HT1080 (cell line): Measurements from ENCODE around the gene ACTL9. TPM values are rescaled to one million over a fixed set of nuclear protein-coding genes. Genes with fewer than 3 reads are reported as not detected.

Experiments
- total RNA-seq: library from RNA; depleted of rRNA; stranded (reverse); fragments of >200 nt; shearing (Covaris generic); gene quantifications from 2 replicates; pipeline ENCODE4 v1.2.3, GENCODE V29; 2014; rRNA removed

Gene ACTL9
- total RNA-seq, 1 experiment from 2014 or later = not detected

Other genes with a start within 250 kb of the ACTL9 start
- gene PRAM1, start 196.2 kb downstream of the ACTL9 start, total RNA-seq = not detected in 2 replicates
- gene ZNF414, start 184.6 kb downstream of the ACTL9 start, total RNA-seq = 4.1 and 8.5 TPM in 2 replicates
- not detected in 2 replicates for gene MYO1F, start 121.4 kb downstream of the ACTL9 start, total RNA-seq
- gene ADAMTS10, start 88.1 kb downstream of the ACTL9 start, total RNA-seq = not detected in 2 replicates
- not detected in 2 replicates for gene NFILZ, start 68.2 kb downstream of the ACTL9 start, total RNA-seq
- gene OR2Z1, start 22.8 kb upstream of the ACTL9 start, total RNA-seq = not detected in 2 replicates
- 0.11 and 0.13 TPM in 2 replicates for gene ZNF558, start 133.5 kb upstream of the ACTL9 start, total RNA-seq
- not detected in 2 replicates for gene MBD3L1, start 133.6 kb upstream of the ACTL9 start, total RNA-seq